Lower lobe of right lung (tissue), 2 donors: Measurements from ENCODE around the gene IL27RA. TPM values are rescaled to one million over a fixed set of nuclear protein-coding genes. Genes with fewer than 3 reads are reported as not detected.
A peak's percentile ranks its signal among the peaks of the same experiment; 100 is the strongest.

Source experiments
- ATAC-seq, 2 donors: fragments of 200-7000 bp; cut with Tn5 transposase; one replicate each; pipeline ENCODE4 v1.9.1; 2020 to 2022; ENCODE audit warnings: mild to moderate bottlenecking in 2 of 2, moderate library complexity in 2 of 2
- DNase-seq: peaks from one replicate; pipeline ENCODE4 v3.0.0-alpha.2; 2020
- H3K27ac ChIP-seq: fragments of 200-600 bp; one replicate; pipeline ENCODE4 v1.8.0; 2022
- H3K27me3 ChIP-seq: fragments of 200-600 bp; one replicate; pipeline ENCODE4 v1.8.0; 2022; ENCODE audit warnings: low read depth
- H3K36me3 ChIP-seq: fragments of 200-600 bp; one replicate; pipeline ENCODE4 v1.8.0; 2022; ENCODE audit warnings: mild to moderate bottlenecking
- H3K4me1 ChIP-seq: fragments of 200-600 bp; one replicate; pipeline ENCODE4 v1.8.0; 2022
- H3K4me3 ChIP-seq: fragments of 200-600 bp; one replicate; pipeline ENCODE4 v1.8.0; 2022; ENCODE audit warnings: mild to moderate bottlenecking
- H3K9me3 ChIP-seq: fragments of 200-600 bp; one replicate; pipeline ENCODE4 v1.8.0; 2022
- intact Hi-C: fragments of 100-400 bp; cut with DNase I; formaldehyde crosslinking; loops from one replicate; pipeline ENCODE4 v1.11.0; 2022
- total RNA-seq: library from RNA; stranded (reverse); fragmentation: NEBNext Ultra II Directional; extraction: Animal tissue kit (Norgen Biotek cat#: 25700); gene quantifications from one replicate; pipeline ENCODE4 v1.2.1, GENCODE V29; 2021
- TF ChIP-seq, protein P1 (sequence below): fragments of 200-600 bp; IDR thresholded peaks from one replicate; pipeline ENCODE4 v1.8.0; 2022; ENCODE audit warnings: antibody characterized with exemption, mild to moderate bottlenecking
- donor health status: DM: no; HTN: yes; CAD: no; lungs with severe emphysema.

IL27RA gene
- total RNA-seq, 1 donor from 2014 or later: 20.4 TPM

DNA sequence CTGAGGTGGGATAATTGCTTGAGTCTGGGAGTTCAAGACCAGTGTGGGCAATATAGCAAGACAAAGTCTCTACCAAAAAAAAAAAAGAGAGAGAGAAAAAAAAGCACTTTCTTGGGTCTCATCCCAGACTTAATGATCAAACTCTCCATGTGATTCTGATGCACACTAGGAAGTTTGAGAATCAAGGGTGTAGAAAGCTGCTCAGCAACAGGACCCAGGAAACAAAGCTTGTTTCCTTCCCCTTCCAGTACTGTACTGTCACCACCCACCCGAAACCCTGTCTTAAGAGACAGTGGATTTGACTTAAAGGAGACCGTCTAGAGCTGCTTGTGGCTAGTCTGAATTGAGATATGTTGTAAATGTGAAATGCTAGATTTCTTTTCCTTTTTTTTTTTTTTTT is 46.8 kb downstream of the IL27RA start:
- DNase-seq: no peak
- TF ChIP-seq, protein P1, sequence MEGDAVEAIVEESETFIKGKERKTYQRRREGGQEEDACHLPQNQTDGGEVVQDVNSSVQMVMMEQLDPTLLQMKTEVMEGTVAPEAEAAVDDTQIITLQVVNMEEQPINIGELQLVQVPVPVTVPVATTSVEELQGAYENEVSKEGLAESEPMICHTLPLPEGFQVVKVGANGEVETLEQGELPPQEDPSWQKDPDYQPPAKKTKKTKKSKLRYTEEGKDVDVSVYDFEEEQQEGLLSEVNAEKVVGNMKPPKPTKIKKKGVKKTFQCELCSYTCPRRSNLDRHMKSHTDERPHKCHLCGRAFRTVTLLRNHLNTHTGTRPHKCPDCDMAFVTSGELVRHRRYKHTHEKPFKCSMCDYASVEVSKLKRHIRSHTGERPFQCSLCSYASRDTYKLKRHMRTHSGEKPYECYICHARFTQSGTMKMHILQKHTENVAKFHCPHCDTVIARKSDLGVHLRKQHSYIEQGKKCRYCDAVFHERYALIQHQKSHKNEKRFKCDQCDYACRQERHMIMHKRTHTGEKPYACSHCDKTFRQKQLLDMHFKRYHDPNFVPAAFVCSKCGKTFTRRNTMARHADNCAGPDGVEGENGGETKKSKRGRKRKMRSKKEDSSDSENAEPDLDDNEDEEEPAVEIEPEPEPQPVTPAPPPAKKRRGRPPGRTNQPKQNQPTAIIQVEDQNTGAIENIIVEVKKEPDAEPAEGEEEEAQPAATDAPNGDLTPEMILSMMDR: no peak
- Histone ChIP-seq H3K4me3 (no peak overlapping the region), H3K27me3 (no peaks in the 10 kb centered on the region), H3K36me3 (no peaks in the 10 kb centered on the region), H3K9me3 (no peaks in the 10 kb centered on the region), H3K4me1 (peaks cover 41% of the 10 kb centered on the region), H3K27ac (no peak overlapping the region)
- intact Hi-C loops: no loop called here
- ATAC-seq: no peak

DNA sequence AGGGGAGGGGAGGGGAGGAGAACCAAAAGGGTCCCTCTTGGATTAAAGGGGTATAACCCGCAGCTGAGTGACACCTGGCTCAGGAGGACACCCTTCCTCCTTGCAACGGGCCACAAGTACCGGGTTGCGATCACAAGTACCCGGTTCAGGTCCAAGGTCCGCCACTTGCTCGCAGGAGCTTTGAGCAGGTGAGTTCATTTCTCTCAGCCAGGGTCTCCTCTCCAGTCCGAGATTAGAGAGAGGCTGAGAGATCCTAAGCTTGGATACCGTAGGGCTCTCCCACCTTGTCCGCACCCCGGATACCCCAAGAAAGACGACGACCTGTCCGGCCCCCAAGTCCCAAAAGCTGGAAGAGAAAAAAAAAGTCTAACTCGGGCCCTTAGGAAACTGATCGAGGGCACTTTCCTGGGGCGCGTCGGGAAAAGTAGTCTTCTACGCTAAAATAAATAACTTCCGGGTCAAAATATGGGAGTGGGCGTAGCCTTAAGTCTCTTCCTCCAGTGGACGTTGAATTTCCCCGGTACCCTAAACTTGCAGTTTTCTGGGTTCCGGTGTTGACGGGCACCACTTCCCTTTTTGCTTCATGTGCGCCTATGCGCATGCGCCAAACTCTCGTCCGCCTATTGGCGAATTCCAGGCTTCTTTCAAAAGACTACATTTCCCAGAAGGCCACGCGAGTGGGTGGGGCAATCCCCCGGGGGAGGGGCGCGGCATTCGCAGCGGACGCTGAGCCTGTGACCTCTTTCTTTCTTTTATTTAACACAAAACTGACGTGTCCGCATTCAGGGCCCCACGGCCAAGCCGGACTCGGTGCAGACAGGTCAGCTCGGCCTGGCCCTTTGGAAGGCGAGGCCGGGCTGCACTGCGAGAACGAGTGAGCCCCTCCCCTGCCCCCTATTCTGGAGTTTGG is 49.6 kb downstream of the IL27RA start:
- peak; percentile 98 for DNase-seq
- peak; percentile 96 to 97 for ATAC-seq
- H3K4me1 ChIP-seq: peaks cover 24% of the 10 kb centered on the region
- H3K36me3 ChIP-seq: no peaks in the 10 kb centered on the region
- peak overlapping the region; percentile 91 for H3K27ac ChIP-seq
- H3K4me3 ChIP-seq: peak overlapping the region; percentile 75
- intact Hi-C loops: no loop called here
- H3K27me3 ChIP-seq: no peaks in the 10 kb centered on the region
- TF ChIP-seq, protein P1: no peak
- H3K9me3 ChIP-seq: no peaks in the 10 kb centered on the region

DNA sequence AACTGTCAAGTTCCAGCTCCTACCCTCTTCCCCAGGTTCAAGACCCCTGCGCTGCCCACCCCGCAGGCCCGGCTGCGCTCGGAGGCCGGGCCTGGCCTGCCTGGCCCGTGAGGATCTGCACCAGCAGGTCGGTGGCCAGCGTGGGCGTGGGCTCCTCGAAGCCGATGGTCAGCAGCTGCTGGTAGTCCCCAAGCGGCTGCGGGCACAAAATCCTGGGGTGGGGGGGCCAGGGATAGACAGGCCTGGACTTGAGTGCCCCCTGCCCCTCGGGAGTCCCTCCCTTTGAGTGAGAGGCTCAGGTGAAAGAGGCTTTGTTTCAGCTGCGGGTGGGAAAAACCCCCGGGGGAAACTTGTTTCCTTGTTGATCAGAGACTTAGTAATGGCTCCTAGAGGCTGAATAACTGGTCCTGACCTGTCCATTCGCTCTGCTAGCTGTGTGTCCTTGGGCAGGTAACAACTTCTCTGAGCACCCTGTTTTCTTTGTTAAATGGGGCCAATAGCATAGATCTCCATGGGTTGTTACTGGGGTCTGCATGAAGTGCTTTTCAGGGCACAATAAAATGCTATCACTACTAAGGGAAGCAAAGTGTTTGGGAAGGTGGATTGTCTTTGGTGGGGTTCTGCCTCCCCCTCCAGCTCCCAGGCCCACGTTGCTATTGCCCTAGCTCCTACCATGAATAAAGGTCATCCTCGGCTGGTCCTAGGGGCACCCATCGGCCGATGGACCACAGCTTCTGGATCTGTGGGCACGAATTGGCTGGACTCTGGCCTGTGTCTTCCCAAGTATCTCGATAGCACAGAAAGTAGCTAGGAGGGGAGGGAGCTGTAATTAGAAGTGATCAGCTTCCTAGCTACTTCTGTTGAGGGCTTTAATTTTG is 50.5 kb downstream of the IL27RA start:
- TF ChIP-seq, protein P1: no peak
- DNase-seq (peak; percentile 83), ATAC-seq (peak; percentile 53 to 54)
- Histone ChIP-seq H3K36me3 (no peaks in the 10 kb centered on the region), H3K4me3 (peak overlapping the region; percentile 75), H3K27me3 (no peaks in the 10 kb centered on the region), H3K27ac (peak overlapping the region; percentile 91), H3K9me3 (no peaks in the 10 kb centered on the region), H3K4me1 (peaks cover 24% of the 10 kb centered on the region)
- intact Hi-C loops: no loop called here

DNA sequence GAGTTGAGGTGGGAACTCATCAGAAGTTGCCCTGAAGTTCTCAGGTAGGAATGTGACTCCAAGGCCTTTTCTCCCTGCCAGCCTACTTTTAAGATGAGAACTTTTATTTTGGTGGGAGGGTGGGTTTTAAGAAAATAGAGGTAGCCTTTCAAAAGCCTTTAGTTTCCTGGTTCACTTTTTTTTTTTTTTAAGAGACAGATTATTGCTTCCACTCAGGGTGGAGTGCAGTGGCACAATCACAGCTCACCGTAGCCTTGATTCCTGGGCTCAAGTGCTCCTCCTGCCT is 51.1 kb downstream of the IL27RA start:
- ATAC-seq (no peak), DNase-seq (no peak)
- H3K27ac ChIP-seq: no peak overlapping the region
- H3K27me3 ChIP-seq: no peaks in the 10 kb centered on the region
- H3K4me1 ChIP-seq: peaks cover 24% of the 10 kb centered on the region
- no peak overlapping the region for H3K4me3 ChIP-seq
- intact Hi-C loops: no loop called here
- no peaks in the 10 kb centered on the region for H3K9me3 ChIP-seq
- H3K36me3 ChIP-seq: no peaks in the 10 kb centered on the region
- TF ChIP-seq, protein P1: no peak

DNA sequence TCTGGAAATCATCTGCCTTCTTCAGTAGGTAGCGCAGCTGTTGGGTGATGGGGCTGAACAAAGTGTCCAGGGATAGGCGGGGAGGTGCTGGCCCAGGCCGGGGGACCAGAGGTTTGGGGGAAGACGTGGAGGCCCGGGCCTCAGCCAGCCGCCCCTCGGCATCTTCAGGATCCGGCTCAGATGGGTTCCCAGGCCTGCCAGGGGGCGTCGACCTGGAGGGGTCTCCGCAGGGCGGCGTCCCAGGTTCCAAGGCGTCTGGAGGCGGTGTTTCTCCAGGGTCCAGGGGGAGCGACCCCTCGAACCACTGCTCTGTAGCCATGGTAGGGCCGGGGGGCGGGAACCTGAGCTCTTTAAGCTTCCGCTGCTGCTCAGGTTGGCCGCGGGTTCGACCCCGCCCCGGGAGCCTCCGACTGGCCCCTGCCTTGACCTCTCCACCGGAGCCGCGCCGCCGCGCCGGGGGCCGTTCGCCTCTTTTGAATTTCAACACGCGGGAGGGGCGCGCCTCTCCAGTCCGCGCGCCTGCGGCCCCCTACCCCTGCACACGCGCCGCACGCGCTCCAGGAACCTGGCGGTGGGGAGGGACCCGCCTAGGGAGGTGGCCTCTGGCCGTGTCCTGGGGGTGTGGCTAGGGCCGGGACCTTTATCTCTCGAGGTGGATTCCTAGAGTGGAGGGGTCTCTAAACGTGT is 53.9 kb downstream of the IL27RA start, which contains the start of gene C19orf67:
TSS of gene C19orf67 (minus strand) at position 475 of the 687 bp plus-strand sequence. CDS start at position 319, 156 bp downstream.
- Histone ChIP-seq H3K4me1 (peaks cover 25% of the 10 kb centered on the region), H3K27ac (no peak within 1 kb of the TSS), H3K4me3 (no peak within 1 kb of the TSS), H3K27me3 (no peaks in the 10 kb centered on the region), H3K9me3 (no peaks in the 10 kb centered on the region), H3K36me3 (peaks cover 13% of the 10 kb centered on the region)
- DNase-seq (no peak), ATAC-seq (no peak)
- TF ChIP-seq, protein P1: no peak
- intact Hi-C loops: no loop called here
